Activated CD4-positive, CD25-positive, alpha-beta regulatory T cell treated with anti-CD3 and anti-CD28 coated beads, Interleukin-2, amount 50 U/mL, for 72 hours (primary cell): ENCODE results near the gene ITFG2.

Experiments used
- DNase-seq: peaks from one replicate; pipeline ENCODE4 v3.0.0; 2021

The ITFG2 gene

DNA sequence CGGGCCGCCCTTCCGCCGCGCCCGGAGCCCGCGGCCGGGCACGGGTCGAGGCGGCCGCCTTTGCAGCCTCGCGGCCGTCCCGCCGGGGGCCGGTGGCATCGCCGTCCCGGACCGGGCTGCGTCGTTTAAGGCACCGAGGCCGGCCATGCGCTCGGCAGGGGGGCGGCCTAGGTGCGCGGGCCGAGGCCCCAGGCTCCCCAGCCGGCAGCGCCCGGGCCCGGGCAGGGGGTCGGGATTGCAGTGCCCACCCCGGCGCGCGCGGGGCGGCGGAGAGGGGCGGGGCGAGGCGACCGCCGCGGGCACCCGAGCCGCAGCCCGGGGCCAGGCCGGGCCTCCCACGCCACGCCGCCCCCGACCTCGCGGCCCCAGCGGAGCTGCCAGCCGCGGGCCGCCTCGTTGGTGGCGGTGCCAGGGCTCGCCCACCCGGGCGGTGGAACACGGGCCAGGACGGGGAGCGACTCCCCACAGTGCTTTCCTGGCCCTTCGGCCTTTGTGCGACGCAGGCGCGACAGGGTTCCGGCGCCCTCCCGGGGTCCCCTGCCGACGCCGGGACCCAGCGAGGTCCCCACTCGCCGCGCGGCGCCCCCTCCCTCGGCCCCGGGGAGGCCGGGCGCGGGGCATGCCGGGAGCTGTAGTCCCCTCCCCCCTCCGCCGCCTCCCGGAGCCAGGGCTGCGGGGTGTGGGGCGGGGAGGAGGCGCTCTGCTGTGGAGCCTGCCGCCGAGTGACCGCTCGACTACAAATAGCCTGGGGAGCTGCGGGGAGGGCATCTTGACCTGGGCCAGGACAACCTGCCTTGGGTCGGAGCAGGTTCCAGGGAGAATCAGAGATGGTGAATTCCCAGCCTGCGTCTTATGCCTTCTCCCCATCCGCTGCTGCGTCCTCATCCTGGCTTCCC lies 16.9 kb upstream of the ITFG2 start:
- peak; percentile 82 for DNase-seq

DNA sequence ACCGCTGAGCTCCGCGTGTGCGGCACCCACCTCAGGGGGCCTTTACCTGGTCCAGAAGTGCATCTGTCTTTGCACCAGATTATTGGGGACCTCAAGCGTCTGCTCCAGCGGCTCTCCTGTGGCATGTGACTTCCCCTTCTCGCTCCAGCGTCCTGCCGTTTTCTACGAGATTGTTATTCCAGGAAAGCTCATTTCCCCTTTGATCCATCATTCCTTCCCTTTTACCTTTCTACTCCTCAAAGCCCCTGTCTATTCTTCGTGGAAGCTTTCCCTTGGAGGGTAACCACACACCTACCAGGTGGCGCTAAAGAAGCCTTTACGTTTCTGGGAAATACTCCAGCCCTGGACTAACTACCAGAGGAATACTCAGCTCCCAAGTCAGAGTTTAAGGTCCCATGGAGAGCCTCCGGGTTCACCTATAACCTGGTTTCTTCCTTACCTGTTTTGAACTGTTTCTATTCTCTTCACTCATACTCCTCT lies 16.2 kb upstream of the ITFG2 start:
- DNase-seq: no peak

DNA sequence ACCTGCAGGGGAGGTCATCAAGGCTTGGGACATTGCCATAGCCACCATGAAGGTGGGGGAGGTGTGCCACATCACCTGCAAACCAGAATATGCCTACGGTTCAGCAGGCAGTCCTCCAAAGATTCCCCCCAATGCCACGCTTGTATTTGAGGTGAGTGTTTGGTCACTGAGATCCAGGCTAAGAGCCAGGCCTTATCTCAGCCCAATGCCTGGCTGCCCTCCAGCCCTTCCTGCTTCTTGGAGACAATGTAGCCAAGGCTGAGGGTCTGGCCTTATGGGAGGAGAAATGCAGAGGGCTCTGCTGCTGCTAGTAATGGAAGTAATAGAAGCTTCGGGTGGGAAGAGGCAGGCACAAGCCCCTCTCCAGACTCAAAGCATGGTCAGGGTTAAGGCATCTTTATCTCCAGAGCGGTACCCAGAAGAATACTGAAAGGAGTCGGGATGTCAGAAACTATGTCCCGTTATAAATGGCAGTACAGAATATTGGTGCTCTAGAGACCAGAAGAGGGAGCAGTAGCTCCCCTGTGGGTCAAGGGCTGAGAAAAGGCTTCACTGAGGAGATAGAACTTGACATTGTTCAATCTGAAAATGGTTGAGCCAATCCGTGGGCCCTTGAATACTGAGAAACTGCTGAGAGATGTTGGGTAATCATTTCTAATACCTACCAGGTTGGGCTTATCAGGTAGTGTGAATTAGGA lies 14.6 kb upstream of the ITFG2 start:
- no peak for DNase-seq

DNA sequence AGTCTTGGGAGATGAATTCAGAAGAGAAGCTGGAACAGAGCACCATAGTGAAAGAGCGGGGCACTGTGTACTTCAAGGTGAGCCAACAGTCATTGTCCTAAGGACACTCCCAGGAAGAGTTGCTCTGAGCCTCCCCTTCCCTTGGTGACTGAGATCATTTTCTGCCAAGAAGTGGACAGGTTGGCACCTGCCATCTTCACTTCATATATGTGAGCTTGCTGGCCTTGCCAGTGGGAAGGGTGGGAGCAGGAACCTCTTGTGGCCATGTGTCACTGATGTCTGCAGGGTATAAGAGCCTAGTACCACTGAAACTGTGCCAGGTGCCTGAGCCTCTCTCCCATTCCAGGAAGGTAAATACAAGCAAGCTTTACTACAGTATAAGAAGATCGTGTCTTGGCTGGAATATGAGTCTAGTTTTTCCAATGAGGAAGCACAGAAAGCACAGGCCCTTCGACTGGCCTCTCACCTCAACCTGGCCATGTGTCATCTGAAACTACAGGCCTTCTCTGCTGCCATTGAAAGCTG lies 12.4 kb upstream of the ITFG2 start:
- DNase-seq: no peak

DNA sequence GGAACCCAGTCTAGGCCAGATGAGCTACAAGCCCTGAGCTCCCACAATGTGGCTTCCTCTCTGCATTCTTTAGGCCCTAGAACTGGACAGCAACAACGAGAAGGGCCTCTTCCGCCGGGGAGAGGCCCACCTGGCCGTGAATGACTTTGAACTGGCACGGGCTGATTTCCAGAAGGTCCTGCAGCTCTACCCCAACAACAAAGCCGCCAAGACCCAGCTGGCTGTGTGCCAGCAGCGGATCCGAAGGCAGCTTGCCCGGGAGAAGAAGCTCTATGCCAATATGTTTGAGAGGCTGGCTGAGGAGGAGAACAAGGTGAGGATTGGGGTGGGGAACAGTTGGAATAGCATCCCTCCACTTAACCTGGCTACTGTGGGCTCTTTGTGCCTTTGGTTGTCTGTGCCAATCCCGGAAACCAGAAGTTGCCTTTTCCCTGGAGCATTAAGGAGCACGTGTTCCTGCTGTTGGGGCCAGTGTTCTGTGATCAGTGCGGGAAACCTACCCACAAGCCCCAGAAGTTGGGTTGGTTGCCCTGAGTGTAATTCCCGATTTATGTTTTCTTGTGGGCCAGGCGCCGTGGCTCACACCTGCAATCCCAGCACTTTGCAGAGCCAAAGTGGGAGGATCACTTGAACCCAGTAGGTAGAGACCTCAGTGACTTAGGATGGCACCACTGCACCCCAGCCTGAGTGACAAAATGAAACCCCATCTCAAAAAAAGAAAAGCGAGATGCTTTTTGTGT lies 11.3 kb upstream of the ITFG2 start:
- no peak for DNase-seq

DNA sequence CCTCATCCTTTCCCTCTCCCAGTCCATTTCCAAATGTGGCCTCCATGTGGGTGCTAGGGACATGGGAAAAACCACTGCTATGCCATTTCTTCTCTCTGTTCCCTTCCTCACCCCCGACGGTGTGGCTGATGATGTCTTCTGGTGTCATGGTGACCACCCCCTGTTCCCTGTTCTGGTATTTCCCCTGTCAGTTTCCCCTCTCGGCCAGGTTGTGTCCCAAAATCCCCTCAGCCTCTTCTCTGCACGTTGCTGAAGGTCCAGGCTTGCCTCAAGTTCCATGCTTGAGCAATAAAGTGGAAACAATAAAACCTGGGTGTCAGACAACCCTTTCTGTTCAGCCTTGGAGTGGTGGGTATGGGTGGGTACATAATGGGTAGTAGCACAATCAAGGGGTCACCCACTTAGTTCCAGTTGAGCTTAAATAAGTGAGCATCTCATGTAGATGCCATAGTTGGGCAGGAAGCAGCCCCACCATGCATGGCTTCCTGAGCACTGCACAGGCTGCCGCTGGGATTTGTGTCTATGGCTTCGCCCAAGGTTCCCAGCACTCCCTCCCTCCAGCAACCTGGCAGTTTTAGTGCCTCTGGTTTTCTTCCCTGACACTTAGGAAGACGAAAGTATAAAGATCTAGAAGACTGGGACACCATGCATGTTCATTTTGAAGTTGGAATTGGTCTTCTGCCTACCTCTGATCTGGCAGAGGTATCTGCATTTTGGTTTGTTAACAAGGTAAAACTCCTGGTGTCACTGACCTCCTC lies 8.7 kb upstream of the ITFG2 start:
- no peak for DNase-seq

DNA sequence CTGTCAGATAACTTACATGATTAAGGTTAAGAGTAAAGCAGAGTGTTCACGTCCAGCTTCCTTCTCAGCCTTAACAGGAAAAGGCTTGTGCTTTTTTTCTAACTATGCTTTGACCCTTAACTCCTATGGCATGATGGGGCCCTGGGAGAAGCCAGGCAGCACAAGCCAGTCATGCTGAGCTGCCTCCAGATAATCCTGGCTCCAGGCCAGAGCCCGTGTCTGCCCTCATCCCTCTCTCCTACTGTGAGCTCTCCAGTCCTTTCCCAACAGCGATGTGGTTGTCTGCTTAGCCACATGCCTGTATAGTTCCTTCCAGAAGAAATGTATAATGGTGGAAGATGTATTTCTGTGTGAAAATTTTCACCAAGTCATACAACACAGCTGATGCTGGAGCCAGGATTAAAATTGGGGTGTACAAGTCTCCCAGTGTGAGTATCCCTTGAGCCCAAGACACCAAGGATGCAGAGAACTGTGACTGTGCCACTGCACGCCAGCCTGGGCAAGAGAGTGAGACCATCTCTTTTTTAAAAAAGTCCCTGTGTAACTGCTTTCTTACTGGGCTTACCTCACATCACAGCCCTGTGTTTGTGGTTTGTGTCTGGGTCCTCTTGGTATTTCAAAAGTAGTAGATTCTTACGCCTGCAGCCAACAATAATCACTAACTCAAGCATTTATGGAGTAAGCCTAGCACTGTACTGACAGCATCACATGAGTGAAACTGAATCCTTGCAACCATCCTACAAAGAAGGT lies 7.9 kb upstream of the ITFG2 start:
- DNase-seq: no peak

DNA sequence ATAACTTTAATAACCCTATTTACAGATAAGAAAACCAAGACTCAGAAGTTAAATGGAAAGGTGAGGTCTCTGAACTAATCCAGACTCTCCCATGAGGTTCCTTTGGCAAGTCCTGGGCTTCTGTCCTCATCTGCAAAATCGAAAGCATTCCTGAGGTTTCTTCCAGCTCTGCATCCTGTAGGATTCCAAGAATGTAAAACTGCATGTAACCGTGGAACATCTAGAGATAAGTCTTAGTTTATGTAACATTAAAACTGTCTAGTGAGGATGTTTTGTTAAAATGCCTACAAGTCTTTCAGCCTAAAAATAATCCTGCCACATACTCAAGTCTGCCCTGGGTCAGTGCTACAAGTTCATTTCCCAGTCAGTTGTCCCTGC lies 7.3 kb upstream of the ITFG2 start:
- no peak for DNase-seq

DNA sequence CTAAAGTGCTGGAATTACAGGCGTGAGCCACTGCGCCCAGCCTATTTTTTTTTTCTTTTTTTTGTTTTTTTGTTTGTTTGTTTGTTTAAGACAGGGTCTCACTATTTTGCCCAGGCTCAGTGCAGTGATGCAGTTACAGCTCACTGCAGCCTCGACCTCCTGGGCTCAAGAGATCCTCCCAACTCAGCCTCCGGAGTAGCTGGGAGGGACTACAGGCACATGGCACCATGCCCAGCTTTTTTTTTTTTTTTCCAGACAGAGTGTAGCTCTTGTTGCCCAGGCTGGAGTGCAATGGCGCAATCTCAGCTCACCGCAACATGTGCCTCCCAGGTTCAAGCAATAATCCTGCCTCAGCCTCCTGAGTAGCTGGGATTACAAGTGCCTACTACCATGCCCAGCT lies 5.8 kb upstream of the ITFG2 start:
- no peak for DNase-seq

DNA sequence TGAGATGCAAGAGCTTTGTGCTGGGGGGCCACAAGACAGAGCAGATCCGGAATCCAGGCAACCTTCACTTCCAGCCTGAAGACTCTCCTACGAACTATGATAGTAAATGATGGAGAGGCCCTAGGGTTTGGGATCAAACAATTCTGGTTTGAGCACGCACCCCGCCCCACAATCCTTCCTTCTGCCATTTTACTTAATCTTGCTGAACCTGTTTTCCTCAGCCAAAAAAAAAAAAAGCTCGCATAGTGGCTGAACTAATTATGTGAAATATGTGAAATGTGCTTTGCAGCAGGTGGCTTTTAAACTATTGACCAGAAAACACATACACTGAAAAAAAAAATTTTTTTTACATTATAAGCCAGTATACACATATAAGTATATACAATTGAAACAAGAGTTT lies 667 bp upstream of the ITFG2 start:
- DNase-seq: no peak

DNA sequence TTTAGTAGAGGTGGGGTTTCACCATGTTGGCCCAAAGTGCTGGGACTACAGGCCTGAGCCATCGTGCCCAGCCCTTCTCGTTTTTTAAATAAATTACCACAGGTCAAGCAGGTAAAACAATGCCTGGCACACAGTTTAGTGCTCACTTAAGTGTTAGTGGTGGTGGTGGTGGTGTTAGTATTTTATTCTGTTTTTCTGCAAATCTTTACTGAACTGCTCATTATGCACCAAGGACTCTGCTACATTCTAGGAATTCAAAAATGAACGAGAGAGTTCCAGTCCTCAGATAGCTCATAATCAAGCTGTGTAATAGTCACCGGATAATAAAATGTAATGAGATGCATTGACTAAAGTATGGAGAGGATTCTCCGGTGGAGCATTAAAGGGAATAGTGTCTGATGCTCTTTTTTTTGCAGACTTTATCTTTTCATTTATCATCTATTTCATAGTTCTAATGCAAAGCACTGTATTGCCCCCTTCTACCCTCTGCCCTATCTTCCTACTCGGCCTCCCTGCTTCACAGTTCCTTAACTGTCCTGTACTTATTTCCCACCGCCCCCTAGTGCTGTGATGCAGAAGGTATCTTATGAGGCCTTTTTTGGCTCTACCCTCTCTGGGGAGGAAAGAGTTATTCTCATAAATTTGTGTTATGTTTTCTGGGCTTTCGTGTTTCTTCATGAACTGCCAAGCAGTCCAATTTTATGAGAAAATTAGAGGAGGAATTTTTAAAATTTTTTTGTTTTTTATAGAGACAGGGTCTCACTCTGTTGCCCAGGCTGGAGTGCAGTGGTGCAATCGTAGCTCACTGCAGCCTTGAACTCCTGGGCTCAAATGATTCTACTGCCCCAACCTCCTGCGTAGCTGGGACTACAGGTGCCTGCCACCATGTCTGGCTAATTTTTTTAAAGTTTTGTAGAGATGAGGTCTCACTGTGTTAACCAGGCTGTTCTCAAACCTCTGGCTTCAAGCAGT lies 1.0 kb downstream of the ITFG2 start:
- DNase-seq: no peak

DNA sequence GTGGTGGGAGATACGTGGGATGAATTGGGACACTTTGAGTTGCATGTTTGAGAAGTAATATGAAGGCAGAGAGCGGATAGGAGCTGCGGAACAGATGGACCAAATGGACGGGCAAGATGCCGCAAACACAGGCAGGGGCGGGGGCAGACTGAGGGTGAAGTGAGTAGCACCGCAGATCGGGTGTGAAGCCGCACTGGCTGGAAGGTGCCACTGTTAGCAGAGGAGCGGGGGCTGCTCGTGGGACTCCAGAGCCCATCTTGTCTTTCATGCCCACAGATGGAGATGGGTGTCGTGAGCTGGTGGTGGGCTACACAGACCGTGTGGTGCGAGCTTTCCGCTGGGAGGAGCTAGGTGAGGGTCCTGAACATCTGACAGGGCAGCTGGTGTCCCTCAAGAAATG lies 7.3 kb downstream of the ITFG2 start:
- no peak for DNase-seq

DNA sequence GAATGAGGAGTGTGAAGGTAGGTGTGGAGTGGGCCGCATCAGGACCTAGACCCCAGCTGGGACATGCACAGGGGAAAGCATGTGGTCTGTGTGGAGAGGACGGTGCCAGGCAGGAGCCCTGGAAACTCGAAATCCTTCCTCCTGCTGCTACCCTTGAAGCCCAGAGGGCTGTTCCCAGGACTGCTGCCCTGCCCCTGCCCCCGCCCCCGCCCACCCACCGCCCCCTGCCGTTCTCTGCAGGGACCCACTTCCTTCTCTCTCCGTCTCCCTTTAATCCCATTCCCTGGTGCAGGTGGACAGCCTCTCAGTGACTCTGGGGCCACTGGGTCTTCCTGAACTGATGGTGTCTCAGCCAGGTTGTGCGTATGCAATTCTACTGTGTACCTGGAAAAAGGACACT lies 8.0 kb downstream of the ITFG2 start:
- no peak for DNase-seq

DNA sequence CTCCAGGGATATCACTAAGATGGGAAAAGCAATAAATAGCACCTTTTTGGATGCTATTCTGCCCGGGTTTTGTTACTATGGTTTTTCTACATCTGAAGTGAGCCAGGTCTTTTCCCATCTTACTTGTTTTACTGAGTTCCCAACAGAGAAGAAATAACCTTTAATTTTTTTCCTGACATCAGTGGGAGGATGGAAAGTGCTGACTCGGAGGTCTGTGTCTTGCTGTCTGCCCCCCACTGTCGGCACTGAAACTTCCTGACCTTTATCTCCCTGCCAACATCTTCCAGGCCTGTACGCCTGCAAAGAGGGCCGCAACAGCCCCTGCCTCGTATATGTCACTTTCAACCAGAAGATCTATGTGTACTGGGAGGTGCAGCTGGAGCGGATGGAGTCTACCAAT lies 11.0 kb downstream of the ITFG2 start:
- DNase-seq: no peak

DNA sequence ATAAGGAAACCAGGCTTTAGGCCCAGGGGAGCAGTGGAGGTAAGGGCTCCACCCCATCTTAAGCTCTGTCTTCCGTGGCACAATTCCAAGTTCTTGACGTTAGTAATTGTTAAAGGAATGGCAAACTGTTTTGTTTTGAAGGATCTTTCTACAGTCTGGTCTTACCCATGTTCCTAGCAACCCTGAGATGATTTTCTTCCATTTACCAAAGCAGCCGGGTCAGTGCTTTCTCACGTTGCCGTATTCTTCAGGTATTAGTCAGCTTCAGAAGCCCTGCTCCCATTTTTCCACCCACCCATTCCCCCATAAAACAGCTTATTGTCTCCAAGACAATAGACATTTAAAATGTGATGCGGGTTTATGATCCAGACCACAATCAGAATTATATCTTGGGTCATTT lies 12.1 kb downstream of the ITFG2 start:
- no peak for DNase-seq

DNA sequence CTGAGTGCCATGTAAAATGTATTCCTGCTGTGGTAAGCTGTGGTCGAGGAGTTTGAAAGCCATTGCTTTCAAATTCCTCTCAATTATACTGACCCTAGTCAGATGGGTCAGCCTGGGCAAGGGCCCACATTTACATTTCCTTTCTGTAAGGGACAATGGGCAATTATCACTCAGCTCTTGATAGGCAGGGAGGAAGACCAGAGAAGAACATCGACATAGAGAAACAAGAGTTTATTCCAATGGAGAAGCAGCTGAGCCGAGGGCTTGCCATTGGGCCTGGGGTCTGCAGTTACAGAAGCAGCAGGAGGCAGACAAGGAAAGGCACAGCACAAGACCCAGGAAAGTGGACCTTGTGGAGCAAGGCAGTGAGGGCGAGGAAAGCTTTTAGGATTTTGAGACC lies 12.7 kb downstream of the ITFG2 start:
- no peak for DNase-seq

DNA sequence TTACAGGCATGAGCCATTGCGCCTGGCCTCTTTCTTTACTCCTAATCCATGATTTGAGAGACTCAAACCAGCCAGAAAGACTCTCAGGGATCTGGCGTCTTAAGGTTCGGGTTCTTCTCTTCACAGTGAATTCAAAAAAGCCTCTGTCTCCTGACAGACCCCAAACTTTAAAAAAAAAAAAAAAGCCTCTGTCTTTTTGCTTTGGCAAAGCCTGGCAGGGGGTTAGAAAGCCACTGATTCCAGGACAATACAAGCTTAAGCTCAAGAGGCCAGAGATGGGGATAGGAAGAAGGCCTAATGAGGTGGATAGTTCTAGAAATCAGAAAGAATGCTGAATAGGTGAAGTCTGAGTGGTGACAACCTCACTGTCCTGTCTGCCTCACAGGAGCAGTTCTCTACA lies 13.6 kb downstream of the ITFG2 start:
- DNase-seq: no peak

DNA sequence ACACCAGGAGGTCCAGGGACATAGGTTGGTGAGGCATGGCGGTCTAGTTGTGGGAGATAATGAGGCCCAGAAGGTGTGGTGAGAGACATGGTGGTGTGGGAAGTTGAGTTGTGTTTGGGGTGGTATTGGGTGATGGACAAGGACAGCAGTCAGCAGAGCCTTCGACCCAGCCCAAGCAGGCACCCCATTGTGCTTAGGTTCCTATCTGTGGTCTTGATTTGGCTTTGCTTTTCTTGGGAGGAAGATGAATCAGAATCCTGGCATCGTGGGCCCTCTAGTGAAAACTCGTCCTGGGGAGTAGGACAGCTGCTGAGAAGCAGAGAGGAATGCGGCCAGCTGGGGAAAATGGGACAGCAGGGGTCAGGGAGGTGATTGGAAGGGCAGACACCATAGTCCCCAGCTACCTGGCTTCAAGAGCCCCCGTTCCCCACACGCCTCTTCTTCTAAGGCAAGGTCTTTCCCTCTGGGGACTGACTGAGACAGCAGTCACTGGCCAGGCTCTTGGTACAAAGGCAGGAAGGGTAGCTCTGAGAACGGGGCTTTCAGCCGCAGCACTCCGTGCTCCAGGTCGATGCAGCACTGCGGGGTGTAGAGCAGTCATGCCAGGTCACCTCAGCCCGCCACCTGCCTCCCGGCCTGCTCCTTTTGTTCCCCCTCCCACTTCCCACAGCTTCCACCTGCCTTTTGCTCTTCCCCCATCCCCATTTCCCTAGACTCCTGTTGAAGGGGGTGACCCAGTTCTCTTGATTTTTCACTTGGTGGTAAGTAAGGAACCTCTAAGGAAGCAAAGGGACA lies 14.4 kb downstream of the ITFG2 start:
- DNase-seq: no peak

DNA sequence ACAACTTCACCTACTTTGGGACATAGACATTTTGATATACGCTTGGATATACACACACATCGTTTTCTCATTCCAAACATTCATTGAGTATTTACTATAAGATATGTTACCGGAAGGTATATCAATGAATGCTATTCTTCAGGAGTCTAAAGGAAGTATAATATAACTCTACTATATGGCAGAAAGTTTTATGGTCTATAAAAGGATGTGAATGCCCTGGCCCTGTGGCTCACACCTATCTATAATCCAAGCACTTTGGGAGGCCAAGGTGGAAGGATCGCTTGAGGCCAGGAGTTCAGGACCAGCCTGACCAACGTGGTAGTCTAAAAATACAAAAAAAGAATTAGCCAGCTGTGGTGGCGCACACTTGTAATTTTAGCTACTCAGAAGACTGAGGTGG lies 16.8 kb downstream of the ITFG2 start:
- DNase-seq: no peak
